Stimulated activated CD8-positive, alpha-beta memory T cell treated with anti-CD3 and anti-CD28 coated beads, Interleukin-12 subunit alpha, Interleukin-12 subunit beta, amount 100 ng/mL, for 4 hours (primary cell): ENCODE data around the gene KCNAB2.

ENCODE experiments used
- DNase-seq: peaks from one replicate; pipeline ENCODE4 v3.0.0-alpha.2; 2020; ENCODE audit warnings: low read depth

The KCNAB2 gene

GRCh38 chr1:6083385-6083784 lies 37.7 kb downstream of the KCNAB2 start:
- no peak for DNase-seq

- no peak for DNase-seq
These were observed 38.2 kb downstream of the KCNAB2 start for GRCh38 chr1:6083801-6084446.

GRCh38 chr1:6084781-6085495 lies 39.2 kb downstream of the KCNAB2 start:
- no peak for DNase-seq

- no peak for DNase-seq
These were observed 40.0 kb downstream of the KCNAB2 start for GRCh38 chr1:6085666-6086065.

- DNase-seq, result no peak
These were observed 40.7 kb downstream of the KCNAB2 start for GRCh38 chr1:6086358-6086757.

GRCh38 chr1:6086762-6087376 lies 41.2 kb downstream of the KCNAB2 start:
- no peak for DNase-seq

GRCh38 chr1:6087377-6087772 lies 41.7 kb downstream of the KCNAB2 start:
- no peak for DNase-seq

- DNase-seq, result no peak
These were observed 42.3 kb downstream of the KCNAB2 start for GRCh38 chr1:6087958-6088357.

GRCh38 chr1:6088956-6089355 lies 43.3 kb downstream of the KCNAB2 start:
- DNase-seq, result no peak

GRCh38 chr1:6090288-6090687 lies 44.6 kb downstream of the KCNAB2 start:
- no peak for DNase-seq

GRCh38 chr1:6090996-6091822 lies 45.5 kb downstream of the KCNAB2 start:
- no peak for DNase-seq

GRCh38 chr1:6091823-6092109 lies 46.1 kb downstream of the KCNAB2 start:
- DNase-seq, result no peak

GRCh38 chr1:6092211-6092610 lies 46.5 kb downstream of the KCNAB2 start:
- DNase-seq, result no peak

GRCh38 chr1:6093071-6093470 lies 47.4 kb downstream of the KCNAB2 start:
- no peak for DNase-seq

- no peak for DNase-seq
These were observed 47.9 kb downstream of the KCNAB2 start for GRCh38 chr1:6093611-6094010.

GRCh38 chr1:6094246-6094645 lies 48.6 kb downstream of the KCNAB2 start:
- no peak for DNase-seq

- DNase-seq, result no peak
These were observed 49.3 kb downstream of the KCNAB2 start for GRCh38 chr1:6094801-6095505.

- DNase-seq, result no peak
These were observed 50.0 kb downstream of the KCNAB2 start for GRCh38 chr1:6095511-6096242.

- no peak for DNase-seq
These were observed 50.8 kb downstream of the KCNAB2 start for GRCh38 chr1:6096243-6097116.

GRCh38 chr1:6097117-6097595 lies 51.5 kb downstream of the KCNAB2 start:
- DNase-seq, result no peak
